NCI-H2029 treated with DMSO at 0.1 percent for 48 hours (cell line): ENCODE measurements around the gene POFUT1.

Experiments used
- DNase-seq: peaks from one replicate; lab custom pipeline; 2025; lab: John Stamatoyannopoulos, UW

POFUT1 gene

GRCh38 chr20:32208499-32209154 lies 947 bp downstream of the POFUT1 start:
- DNase-seq = no peak

GRCh38 chr20:32209850-32210605 lies 2.3 kb downstream of the POFUT1 start:
- no peak for DNase-seq

GRCh38 chr20:32213870-32214269 lies 6.2 kb downstream of the POFUT1 start:
- DNase-seq = no peak

GRCh38 chr20:32215147-32215546 lies 7.5 kb downstream of the POFUT1 start:
- no peak for DNase-seq

GRCh38 chr20:32215729-32216128 lies 8.0 kb downstream of the POFUT1 start:
- no peak for DNase-seq

GRCh38 chr20:32216179-32217142 lies 8.8 kb downstream of the POFUT1 start:
- DNase-seq = no peak

- no peak for DNase-seq
Measured at GRCh38 chr20:32218156-32218900, 10.6 kb downstream of the POFUT1 start.

GRCh38 chr20:32224463-32224862 lies 16.8 kb downstream of the POFUT1 start:
- no peak for DNase-seq

GRCh38 chr20:32226391-32226790 lies 18.7 kb downstream of the POFUT1 start:
- no peak for DNase-seq

- DNase-seq = no peak
Measured at GRCh38 chr20:32227306-32227705, 19.6 kb downstream of the POFUT1 start.

GRCh38 chr20:32227744-32228688 lies 20.3 kb downstream of the POFUT1 start:
- DNase-seq = no peak

- no peak for DNase-seq
Measured at GRCh38 chr20:32229251-32229747, 21.6 kb downstream of the POFUT1 start.

- DNase-seq = no peak
Measured at GRCh38 chr20:32230707-32231106, 23.0 kb downstream of the POFUT1 start.

- DNase-seq = no peak
Measured at GRCh38 chr20:32231245-32231644, 23.6 kb downstream of the POFUT1 start.

- DNase-seq = no peak
Measured at GRCh38 chr20:32231847-32232246, 24.2 kb downstream of the POFUT1 start.

GRCh38 chr20:32232326-32232886 lies 24.7 kb downstream of the POFUT1 start:
- no peak for DNase-seq

GRCh38 chr20:32233286-32233685 lies 25.6 kb downstream of the POFUT1 start:
- DNase-seq = no peak

- DNase-seq = no peak
Measured at GRCh38 chr20:32234135-32234808, 26.6 kb downstream of the POFUT1 start.

- no peak for DNase-seq
Measured at GRCh38 chr20:32235331-32236047, 27.8 kb downstream of the POFUT1 start.
